ENCODE data around the gene DRG1.
"Not testable (repeated sequence)": the region's sequence is repeated elsewhere in the genome, so short reads cannot be mapped to it uniquely, and the experiment has no call there.

GRCh38 chr22:31402350-31402749, 2.9 kb downstream of the DRG1 start:
- not testable (repeated sequence) for TF ChIP-seq EZH2phosphoT487 (IDR thresholded peaks at IDR 0.05; ENCODE audit: low read depth, severe bottlenecking, unreplicated experiment); EZH2 (IDR thresholded peaks at IDR 0.05; ENCODE audit: borderline replicate concordance); CTCF (IDR thresholded peaks at IDR 0.05; ENCODE audit: poor library complexity)
